HL-60/S4 treated with retinoic acid at 250 ng/mL for 4 days and 3 days (cell line): Measurements from ENCODE around the gene SLC12A8.
"Not testable (repeated sequence)": the region's sequence is repeated elsewhere in the genome, so short reads cannot be mapped to it uniquely, and the experiment has no call there.

ENCODE experiments used
- in situ Hi-C: fragments of 300-500 bp; cut with MboI; formaldehyde crosslinking; loops from 2 replicates; pipeline ENCODE4 v1.7.0; 2022; ENCODE audit warnings: low sequenced_read_pairs

SLC12A8 gene

GRCh38 chr3:125083776-125084175 lies 128.8 kb downstream of the SLC12A8 start:
- in situ Hi-C loops, result no loop called here

DNA sequence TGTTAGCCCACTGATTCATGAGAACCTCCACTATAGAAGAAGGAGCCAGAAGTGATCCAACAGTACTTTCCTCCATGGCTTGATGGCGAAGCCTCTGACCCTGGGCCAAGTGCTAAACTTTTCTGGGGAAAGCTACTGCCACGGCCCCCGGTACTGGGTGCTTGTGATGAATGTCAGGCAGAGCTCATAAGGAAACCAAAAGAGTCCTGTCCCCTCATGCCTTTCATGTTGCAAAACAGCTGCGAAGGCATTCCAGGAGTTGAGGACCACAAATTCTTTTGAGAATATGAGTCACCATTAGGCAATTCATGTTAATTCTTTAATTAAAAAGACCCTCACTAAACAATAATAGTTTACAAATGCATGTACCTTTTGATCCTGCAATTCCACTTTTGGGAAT lies 130.2 kb downstream of the SLC12A8 start:
- in situ Hi-C loops, result not testable (repeated sequence)

DNA sequence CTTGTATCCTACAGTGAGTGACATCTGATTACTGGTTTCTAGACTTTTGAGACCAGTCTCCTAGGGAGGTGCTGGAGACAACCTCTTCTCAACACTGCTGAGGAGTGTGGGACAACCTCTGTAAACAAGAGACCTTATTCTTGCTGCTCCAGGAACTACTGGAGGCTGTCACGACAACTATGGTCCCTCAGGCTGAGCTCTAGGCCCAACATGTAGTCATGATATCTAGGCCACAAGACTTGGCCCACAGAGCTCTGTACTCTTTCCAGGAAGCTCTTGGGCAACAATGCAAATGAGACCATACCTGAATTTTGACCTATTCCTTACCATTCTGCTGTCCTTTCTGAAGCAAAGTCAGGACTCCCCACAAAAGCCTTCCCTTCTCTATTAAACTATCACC lies 132.5 kb downstream of the SLC12A8 start:
- in situ Hi-C loops, result no loop called here

DNA sequence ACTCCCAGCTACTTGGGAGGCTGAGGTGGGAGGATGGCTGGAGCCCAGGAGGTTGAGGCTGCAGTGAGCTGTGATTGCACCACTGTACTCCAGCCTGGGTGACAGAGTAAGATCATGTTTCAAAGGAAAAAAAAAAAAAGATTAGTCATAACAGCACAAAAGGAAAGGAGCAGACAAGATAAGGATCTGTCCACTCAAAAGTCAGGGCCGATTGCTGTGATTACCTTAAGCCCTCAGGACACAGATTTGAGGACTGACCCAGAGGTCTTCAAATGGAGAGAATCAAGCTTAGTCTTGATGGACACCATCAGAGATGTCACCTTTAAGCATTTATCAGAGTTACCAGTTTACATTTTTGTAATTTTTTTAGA lies 132.9 kb downstream of the SLC12A8 start:
- in situ Hi-C loops, result no loop called here

DNA sequence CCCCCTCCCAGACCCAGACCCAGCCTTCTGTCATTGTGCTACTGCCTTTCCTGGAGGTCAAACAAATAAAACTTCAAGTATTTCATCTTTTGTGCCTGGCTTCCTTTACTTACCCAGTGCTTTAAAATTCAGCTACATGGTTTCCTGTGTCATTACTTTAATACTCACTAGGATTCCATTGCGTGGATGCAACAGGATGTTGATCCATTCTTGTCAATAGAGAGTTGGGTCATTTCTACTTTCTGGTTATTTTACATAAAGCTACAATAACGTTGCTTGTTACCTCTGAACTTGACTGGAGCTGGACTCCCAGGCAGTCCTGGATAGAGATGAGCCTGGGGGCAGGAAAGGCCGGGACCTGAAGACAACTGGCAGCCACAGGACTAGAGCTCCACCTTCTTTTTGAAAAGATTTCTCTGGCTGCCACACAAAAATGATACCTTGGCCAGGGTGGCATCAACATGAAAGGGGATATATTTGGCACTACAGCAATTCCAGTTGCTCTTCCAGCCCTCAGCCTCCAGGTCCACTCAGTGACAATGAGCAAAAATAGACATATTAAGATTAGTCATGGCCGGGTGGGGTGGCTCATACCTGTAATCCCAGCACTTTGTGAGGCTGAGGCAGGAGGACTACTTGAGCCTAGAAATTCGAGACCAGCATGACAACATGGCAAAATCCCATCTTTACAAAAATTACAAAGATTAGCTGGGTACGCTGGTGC lies 133.4 kb downstream of the SLC12A8 start:
- in situ Hi-C loops, result no loop called here

- in situ Hi-C loops, result no loop called here
Observed at GRCh38 chr3:125077864-125078263, 134.7 kb downstream of the SLC12A8 start.

GRCh38 chr3:125076464-125076863 lies 136.1 kb downstream of the SLC12A8 start:
- in situ Hi-C loops, result no loop called here

GRCh38 chr3:125075738-125076137 lies 136.8 kb downstream of the SLC12A8 start:
- in situ Hi-C loops, result no loop called here

DNA sequence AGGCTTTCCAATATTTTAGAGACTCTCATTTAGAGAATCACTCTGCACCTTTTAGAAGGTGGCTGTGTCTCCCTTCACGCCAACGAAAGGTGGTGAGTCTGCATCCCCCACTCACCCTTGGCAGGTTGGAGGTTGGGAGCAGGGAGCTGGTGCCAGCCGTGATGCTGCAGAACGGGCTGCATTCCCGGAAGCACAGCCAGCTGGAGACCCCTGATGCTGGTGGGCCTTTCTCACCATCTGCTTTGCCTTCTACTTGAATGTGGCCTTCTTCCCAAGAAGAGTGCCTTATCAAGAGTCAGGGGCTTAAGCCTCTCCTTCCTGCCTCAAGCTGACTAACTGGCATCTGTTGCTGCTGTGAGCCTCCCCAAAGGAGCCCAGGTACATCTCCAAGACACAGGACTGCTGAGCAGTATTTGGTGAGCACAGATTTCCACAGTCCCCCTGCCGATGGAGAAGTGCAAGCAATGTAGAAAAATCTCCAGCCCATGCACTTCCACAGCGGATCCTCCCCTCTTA lies 139.1 kb downstream of the SLC12A8 start:
- in situ Hi-C loops, result no loop called here

GRCh38 chr3:125072749-125073389 lies 139.7 kb downstream of the SLC12A8 start:
- in situ Hi-C loops, result no loop called here

DNA sequence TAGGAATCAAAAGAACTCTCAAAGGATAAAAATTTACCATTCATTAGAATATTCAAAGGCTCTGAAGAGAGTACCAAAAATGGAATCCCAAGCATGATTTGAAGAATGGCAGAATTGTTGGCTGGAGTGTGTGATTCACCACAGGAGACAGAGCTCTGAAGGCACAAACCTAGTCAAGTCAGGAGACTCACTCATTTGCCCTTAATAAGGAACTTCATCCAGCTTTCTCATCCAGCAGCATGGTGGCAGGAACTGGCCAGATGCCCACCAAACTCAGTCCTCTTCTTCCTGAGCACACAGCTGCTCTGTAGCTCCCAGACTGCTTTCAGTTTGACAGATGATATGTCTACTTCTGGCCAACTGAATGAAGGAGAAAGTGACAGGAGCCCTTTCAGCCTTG lies 140.2 kb downstream of the SLC12A8 start:
- in situ Hi-C loops, result no loop called here

- in situ Hi-C loops, result no loop called here
Observed at GRCh38 chr3:125069968-125070745, 142.4 kb downstream of the SLC12A8 start.

- in situ Hi-C loops, result no loop called here
Observed at GRCh38 chr3:125069452-125069851, 143.1 kb downstream of the SLC12A8 start.

GRCh38 chr3:125068265-125068664 lies 144.3 kb downstream of the SLC12A8 start:
- in situ Hi-C loops, result no loop called here

GRCh38 chr3:125067225-125067624 lies 145.3 kb downstream of the SLC12A8 start:
- in situ Hi-C loops, result no loop called here

DNA sequence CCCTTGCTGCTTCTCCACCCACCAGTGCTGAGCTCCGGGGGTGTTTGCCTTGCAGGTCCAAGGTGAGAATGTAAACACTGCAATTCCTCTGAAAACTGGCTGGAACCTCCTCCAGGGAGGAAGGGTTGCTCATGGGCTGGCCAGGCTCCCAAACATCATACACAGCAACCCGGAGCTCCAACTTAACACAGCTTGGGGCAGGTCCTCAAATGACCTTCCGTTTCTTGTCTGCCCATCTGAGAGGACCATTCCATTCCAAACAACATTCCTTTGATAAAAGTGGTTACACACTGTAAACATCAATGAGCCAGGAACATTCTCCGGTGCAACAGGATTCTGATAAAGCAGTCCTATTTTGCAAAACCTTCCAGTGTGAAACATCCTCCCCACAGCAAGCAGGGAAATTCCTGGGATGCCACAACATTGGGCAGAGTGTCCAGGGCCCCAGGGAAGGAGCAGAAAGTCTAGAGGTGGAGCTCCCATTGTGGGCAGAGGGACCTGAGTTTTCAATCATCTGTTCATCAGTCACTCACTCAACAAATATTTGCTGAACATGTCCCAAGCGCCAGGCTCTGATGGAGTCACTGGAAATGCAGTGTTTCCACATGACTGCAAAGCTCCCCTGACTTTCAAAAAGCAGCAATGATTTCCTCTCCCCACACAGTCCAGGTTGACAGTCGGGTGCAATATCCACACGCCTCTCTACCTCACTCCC lies 149.5 kb downstream of the SLC12A8 start:
- in situ Hi-C loops, result no loop called here

DNA sequence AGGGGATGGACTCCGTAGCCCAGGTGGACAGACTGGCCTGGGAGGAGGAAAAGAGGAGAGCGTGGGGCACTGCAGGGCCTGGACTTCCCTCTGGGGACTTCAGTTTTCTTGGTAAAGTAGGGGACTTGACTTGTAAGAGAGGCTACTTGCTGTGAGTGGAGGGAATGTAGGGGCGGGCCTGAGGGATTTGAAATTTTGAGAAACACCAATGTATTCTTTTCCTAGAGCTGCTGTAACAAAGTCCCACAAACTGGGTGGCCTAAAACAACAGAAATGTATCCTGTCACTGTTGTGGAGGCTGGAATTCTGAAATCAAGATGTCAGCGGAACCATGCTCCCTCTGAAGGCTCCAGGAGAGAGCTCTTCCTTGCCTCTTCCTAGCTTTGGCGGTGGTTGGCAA lies 150.9 kb downstream of the SLC12A8 start:
- in situ Hi-C loops, result no loop called here

DNA sequence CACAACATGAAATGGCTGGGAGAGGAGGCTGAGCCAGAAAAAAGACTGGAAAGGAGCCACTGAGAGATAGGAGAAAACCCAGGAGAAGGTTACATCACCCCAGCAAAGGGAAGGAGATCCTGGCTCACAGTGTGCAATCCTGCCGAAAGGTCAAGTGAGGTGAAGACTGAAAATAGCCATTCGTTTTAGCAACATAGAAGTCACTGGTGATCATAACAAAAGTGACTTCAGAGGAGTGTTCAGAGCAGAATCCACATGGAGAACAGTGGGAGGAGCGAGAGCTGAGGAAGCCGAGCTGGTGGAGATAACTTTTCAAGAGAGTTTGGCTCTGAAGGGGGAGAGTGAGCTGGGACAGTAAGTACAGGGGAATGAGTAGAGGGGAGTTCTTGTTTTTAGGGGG lies 151.4 kb downstream of the SLC12A8 start:
- in situ Hi-C loops, result no loop called here

- in situ Hi-C loops, result no loop called here
Observed at GRCh38 chr3:125059488-125060245, 152.9 kb downstream of the SLC12A8 start.

GRCh38 chr3:125058959-125059358 lies 153.6 kb downstream of the SLC12A8 start:
- in situ Hi-C loops, result no loop called here
